SKM-1 (cell line): ENCODE data around the gene DMWD.

Experiments
- DNase-seq: peaks from one replicate; lab custom pipeline; 2025; ENCODE audit not compliant: unreplicated experiment; lab: John Stamatoyannopoulos, UW

DMWD gene

DNA sequence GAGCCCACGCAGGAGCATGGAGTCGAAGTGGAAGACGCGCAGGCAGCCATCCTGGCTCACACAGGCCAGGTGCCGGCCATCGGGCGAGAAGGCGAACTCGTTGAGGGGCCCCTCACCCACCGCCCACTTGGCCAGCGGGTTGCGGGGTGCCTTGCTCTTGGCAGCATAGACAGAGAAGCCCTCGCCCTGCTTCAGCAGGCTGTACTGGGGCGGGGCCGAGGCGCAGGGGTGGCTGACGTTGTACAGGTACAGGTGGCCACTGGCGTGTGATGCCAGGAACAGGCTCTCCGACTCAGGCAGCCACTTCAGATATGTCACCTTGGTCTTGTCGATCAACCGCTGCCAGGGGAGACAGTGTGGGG, 6.1 kb downstream of the DMWD start:
- no peak for DNase-seq

DNA sequence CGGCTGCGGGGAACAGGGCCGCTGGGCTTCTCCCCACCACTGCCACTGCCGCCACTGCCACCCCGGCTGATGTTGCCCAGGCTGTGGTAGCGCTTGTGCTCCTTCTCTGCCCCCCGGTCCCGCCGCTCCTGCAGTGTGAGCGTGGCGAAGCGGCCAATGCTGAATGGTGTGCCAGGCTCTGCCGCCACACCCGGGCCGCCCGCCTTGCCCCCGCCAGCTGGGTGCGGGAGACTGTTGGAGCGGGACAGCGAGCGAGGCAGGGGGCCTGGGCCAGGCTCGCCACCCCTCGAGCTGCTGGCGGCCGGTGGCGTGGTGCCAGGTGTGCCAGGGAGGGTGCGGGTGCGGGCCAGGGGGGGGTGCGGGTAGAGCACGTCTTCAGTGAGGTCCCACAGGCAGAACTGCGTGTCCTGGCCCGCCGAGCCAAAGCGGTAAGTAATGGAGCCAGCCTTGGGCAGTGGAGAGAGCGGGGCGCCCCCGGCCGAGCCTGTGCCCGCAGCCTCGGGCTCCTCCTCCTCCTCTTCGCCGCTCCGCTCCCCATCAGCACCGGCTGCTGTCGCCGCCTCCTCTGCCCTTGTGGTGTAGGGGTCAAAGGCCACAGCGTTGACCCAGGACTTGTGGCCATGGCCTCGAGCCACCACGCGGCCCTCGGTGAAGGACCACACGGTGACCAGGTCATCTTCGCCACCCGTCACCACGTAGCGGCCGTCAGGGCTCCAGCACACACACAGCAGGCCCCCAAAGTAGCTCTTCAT, 6.7 kb downstream of the DMWD start:
- no peak for DNase-seq

DNA sequence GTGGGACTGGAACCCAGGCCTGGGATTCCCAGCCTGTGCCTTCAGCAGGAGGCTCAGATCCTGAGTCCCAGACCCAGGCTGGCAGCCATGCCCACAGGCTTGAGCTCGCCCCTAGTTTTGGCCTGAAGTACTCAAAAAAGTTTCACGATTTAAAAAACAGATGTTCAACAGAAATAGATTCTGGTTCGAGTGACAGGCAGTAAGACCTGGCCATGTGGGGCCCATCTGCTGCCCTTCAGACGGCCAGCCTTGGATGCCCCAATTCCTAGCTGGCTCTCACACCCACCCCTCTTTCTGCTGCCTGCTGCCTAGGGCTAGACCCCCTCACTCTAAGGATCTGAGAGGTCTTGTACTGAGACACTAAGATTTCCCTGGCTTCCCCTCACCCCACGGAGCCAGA, 7.5 kb downstream of the DMWD start:
- no peak for DNase-seq

DNA sequence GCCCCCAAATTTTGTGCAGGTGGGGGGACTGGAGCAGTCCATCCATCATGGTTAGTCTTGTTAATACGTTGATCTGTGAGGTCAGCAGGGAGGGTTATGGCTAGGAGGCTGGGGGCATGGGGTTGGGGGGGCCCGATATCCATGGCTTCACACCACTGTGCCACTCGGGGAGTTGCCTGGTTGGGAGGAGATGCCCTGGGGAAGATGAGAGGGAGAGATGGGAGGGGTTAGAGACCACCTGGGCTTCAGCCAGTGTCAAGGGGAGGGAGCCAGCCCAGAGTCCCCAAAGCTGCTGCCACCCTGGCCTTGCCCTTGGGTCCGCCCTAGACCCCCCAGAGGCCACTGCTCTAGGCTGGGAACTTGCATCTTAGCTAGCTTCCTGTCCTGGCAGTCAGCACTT, 8.5 kb downstream of the DMWD start:
- no peak for DNase-seq

DNA sequence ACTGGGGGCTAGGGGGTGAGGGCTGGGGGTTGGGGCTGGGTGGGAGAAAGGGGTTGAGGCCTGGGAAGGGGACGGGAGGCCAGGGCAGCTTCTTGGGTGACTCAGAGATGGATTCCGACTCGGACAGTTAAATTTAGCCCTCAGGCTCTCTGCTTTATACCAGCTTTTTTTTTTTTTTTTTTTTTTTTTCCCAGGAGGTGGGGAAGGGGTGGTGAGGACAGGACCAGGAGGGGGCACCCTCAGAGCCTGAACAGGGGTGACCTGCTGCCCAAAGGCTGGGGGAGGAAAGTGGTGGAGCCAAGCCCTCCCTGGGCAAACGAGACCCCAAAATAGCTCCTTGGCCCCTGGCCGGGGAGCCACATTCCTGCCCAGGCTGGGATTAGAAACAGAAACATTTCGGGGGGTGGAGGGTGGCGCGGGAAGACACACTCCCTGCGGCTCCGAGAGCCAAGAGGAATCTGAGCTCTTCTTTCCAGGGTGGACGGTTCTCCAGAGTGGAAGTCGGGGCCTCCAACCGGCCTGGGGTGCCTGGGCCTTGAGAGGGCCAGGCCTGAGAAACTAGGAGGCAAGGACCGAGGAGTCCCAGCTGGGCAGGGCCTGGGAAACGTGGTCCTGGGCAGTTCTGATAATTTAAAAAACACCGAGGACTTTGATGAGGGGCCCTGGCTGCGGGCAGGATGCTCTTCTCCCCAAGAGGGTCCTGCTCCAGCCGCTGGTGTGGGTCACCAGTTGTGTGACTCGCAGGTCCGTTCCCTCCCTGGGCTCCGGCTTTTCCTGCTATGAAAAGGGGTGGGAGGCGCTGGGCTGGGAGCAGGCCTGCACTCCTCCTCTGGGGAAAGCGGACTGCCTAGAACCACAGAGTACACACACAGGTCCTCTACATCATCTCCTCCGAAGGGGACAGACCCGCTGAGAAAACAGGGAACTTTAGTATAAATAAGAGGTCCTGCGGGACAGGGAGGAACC, 9.5 kb downstream of the DMWD start:
- no peak for DNase-seq

DNA sequence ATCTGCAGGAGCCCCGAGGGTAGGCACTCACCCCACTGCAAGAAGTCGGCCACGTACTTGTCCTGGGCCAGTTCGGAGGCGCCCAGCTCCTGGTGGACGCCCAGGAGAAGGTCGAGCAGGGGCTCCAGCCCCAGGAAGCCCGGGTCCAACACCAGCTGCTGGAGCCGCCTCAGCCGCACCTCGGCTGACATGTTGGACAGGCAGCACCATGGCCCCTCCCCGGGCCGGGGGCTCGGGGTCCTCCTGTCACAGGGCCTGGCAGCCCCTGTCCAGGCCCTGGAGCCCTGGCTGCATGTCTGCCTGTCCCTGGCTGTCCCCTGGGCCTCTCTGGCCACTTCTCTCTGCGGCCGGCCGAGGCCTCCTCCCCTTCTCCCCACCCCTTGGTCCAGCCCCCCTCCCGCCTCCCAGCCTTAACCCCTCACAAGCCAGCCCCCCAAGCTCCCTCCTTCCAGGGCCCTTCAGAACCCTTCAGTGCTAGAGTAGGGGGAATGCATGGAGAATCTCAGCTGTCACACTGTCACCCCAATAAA, 10.4 kb downstream of the DMWD start, which contains the start of gene DMPK:
Gene DMPK, minus strand, starts transcription at position 329 of the 530 bp plus-strand sequence. Its CDS starts 138 bp downstream, at position 191.
- no peak for DNase-seq

DNA sequence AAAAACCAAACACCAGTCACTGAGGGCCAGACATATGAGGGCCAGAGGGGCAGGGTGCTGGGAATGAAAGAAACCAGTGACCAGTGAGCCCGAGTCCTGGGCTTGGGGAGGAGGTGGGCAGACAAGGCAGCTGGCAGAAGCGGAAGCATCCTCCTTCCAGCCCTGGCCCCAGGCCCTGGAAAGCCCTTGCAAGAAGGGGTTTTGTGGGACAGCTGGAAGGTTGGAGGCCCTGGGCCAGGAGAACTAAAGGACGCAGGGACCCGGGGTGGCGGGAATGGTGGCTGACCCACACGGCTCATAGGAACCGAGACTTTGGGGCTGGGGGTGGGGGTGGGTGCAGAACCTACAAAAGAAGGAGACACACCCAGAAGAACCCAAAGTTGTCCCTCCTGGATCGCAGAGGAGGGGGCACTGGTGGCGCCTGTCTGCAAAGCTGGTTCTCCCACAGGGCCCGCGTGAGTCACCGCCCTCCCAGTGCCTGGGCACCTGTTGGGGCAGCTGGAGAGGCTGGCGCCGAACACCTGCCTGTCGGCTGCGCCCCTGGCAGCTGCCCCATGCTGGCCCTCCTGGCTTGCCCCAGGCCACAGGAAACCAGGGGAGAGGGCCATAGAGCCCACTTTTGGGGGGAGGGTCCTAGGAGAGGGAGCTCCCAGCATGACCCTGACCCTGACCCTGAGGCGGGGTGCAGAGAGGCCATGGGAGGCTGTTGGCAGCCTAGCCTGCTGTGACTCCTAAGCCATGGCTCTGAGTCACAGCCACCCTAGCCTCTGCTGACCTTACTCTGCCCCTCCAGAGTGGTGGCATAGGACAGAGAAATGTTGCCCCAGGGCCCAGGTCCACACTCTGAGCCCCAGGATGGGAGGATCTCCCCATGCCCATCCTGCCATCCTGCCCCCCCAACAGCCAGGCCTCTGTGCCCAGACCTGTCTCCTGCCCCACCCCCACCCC, 11.2 kb downstream of the DMWD start:
- DNase-seq, result no peak

DNA sequence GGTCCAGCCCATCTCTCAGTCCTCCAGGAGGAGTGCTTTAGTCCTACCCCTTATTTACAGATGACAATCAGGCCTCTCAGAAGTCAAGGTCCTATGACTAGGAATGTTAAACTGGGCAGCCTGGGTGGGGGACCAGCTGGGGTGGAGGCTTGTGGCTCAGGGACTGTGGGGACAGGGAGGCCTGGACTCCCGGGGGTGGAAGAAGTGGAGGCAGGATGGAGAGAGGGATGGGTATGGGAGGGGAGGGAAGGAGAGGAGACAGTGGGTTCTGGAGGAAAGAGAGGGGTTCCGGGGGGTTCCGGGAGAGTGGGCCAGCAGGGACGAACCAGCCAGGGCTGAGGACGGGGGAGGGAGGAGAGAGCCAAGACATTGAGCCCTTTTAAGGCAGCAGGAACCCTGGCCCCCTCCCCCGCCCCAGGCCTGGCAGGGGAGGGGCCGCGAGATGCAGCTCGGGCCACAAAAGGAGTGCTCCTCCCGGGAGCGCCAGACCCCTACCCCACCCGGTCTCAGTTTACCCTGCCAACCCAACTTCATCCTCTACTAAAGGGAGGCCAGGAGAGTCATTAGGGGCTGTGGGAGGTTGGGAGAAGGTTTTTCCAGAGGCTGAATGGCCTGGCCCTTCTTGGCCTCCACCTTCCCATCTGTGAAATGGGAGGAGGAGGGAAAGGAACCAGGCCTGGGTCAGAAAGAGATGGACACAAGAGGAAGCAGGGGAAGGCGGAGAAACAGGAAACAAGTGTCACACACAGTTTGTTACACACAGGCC, 12.0 kb downstream of the DMWD start:
- no peak for DNase-seq

DNA sequence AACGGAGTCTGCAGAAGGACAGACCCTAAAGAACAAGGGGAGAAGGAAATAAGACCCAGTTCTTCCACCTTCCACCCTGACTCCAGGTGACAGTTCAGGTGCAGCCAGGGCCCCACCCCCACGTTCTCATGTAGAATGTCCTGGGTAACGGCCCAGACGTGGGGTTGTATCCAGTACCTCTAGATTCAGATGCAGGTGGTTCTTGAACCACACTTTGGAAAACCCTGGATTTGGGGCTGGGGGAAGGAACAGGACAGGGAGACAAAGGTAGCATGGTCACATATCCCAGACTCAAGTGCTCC, 12.5 kb downstream of the DMWD start:
- DNase-seq, result no peak

DNA sequence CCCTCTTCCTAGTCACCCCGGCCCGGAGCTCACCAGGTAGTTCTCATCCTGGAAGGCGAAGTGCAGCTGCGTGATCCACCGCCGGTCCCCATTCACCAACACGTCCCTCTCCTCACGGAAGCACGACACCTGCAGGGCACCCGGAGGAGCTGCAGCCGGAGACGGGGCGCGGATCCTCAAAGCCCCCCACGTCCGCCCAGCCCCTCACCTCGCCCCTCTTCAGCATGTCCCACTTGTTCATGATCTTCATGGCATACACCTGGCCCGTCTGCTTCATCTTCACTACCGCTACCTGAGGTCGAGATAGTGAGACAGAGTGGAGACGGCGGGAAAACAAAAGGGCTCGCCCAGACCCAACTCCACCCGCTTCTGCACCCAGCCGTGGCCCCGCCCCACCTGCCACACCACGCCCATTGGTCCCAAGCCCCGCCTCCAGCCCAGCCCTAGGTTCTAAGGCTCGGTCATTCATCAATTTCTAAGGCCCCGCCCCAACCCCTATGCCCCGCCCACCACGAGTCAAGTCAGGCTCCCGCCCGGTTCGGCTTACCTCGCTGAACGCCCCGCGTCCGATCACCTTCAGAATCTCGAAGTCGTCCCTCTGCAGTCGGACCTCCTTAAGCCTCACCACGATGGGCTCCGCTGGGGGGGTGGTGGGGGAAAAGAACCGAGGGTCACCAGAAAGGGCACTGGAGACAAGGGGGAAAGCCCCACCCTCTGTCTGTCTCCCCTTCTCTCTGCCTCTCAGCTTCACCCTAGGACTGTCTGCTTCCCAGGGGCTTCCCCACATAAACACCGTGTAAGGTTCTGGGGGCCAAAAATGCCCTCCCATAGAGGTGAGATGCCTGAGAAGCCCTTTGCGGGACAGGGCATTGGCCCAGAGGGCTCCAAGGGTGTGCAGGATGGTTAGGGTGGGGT, 13.2 kb downstream of the DMWD start:
- DNase-seq, result no peak

DNA sequence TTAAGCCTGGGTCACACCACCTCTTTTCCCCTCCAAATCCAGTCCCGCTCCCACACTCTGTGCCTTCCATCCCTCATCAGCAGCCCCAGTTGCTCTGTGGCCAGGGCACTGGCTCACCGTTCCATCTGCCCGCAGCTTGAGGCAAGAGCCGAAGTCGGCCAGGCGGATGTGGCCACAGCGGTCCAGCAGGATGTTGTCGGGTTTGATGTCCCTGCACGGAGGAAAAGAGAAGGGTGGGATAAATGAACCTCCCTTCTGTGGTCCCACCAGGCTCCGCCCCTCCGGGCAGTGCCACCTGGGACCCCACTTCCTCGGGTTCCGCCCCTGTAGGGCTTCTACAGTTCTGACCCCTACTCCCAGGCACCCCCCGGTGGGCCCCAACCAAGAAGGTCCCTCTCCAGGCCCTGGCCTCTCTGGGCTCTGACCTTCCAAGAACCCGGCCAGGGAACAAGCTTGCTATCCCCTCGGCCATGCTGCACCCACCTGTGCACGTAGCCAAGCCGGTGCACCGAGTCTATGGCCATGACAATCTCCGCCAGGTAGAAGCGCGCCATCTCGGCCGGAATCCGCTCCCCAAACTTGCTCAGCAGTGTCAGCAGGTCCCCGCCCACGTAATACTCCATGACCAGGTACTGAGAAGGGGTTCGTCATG, 14.5 kb downstream of the DMWD start:
- no peak for DNase-seq

DNA sequence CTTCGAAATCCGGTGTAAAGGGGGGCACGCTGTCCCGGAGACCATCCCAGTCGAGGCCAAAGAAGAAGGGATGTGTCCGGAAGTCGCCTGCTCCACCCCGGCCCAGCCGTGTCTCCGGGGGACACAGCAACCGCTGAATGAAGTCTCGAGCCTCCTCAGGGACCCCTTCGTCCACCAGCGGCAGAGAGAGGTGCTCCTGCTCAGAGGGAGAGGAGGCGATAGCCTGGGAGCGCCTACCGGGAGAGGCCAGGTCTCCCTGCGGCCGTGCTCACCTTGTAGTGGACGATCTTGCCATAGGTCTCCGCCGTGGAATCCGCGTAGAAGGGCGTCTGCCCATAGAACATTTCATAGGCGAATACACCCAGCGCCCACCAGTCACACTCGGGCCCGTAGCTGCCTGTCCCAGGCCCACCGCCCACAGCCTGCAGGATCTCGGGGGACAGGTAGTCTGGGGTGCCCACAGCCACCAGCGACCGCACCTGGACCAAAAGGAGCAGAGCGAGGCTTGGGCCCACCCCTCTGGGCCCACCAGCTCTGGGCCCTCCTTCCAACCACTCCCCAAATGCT, 15.2 kb downstream of the DMWD start:
- no peak for DNase-seq

DNA sequence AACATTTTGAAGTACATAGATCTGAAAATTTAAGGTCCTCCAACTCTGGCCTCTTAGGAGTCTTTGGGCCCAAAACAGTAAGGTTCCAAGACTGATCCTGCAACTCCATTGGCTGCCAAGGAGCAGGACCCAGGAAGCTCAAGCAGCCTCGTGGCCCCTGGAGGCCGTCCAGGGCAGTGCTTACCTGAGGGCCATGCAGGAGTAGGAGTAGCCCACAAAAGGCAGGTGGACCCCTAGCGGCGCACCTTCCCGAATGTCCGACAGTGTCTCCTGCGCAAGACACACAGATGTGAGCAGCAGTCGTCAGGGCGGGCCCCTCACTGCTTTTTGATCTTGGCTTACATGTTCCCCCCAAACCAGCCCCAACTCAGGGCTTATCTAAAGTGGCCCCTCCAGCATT, 17.9 kb downstream of the DMWD start:
- DNase-seq, result no peak

DNA sequence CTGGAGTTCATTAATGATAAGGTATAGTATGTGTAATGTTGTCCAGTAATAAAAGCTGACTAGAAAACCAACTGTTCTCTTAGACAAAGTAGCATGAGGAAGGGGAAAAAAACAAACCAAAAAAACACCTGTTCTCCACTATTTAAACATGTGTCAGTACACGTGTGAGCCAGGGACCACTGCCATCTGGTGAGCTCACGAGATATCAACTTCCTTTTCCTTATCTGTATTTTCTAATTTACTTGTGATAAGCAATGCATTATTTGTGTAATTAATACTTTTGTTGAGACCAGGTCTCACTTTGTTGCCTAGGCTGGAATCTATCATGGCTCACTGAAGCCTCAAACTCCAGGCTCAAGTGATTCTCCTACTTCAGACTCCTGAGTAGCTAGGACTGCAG, 19.3 kb downstream of the DMWD start:
- DNase-seq, result no peak

DNA sequence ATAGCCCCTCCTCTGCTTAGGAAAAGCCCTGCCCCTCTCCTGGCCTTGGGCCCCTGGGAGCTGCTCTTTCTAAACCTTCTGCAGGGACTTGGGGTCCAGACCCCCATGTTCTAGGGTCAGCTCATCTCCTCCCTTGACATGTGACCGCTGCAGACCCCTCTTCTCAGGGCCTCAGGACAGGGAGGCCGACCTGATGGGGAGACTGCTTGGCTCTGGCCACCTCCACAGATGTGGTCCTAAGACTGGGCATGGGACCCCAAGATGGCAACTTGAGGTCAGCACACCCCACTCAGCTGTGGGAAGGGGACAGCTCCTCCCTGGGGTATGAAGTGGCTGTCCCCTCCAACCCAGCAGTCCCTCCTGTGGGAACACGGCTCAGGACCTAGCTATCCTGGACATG, 19.7 kb downstream of the DMWD start:
- no peak for DNase-seq

DNA sequence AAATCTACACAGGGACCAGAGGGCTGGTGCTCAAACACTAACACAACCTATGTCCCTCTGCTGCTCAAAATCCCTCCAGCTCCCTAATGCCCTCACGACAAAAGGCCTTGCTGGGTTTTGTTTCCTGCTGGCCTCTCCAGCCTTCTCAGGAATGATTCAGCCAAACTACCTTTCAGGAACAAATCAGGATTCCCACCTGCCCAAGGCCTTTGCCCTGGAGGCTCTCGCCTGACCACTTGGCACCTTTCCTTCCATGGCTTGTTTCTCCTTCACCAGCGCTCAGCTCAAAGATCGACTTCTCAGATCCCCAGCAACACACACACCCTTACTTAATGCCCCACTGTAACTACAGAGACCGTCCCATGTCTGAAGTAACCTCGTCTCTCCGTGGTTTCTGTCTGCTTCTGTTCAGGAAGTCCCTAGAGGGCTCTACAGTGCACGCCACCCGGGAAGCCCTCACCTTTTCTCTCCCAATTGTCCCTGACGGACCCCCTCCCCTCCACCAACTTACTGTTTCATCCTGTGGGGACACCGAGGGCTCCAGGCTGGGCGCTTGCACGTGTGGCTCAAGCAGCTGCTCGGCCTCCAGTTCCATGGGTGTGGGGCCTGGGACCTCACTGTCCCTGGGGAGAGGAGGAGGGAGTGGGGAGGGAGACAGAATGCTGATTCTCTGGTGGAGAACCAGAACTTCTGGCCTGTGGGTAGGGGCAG, 20.4 kb downstream of the DMWD start:
- DNase-seq, result no peak

DNA sequence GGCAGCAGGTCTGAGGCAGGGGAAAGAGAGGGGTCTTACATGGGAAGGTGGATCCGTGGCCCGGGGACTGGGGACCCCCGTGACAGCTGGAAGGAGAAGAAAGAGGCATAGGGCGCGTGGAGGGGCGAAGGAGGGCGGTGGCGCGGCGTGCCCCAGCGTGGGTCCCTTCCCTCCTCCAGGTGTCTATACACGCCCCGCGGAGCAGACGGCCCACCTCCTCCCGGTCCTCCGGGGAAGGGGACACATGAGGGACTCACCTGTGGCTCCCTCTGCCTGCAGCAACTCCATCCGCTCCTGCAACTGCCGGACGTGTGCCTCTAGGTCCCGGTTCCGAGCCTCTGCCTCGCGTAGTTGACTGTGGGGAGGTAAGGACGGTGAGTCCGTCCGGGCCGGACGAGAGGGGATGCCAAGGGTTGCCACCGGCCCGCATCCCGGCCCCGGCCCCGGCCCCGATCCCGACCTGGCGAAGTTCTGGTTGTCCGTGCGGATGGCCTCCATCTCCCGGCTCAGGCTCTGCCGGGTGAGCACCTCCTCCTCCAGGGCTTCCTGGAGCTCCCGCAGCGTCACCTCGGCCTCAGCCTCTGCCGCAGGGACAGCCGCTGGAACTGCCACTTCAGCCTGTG, 21.2 kb downstream of the DMWD start:
- no peak for DNase-seq
